Neural cell (in vitro differentiated cells): Measurements from ENCODE around the gene PRRC2B. TPM values are rescaled to one million over a fixed set of nuclear protein-coding genes. Genes with fewer than 3 reads are reported as not detected.

Experiments used
- H2AFZ ChIP-seq: fragments of 200-600, 300-800 bp; sonication (generic), shearing (Covaris generic); 2 replicates; pipeline ENCODE4 v1.6.0; 2014; ENCODE audit warnings: low read depth, mild to moderate bottlenecking, antibody characterized with exemption, low read length, moderate library complexity
- H3F3A ChIP-seq: fragments of 200-600 bp; shearing (Covaris generic); 2 replicates; pipeline ENCODE4 v1.6.1; 2016; ENCODE audit warnings: mild to moderate bottlenecking, moderate library complexity, mixed read lengths, antibody characterized with exemption, low read length; ENCODE audit not compliant: insufficient read depth, poor library complexity, severe bottlenecking
- H3K27ac ChIP-seq: fragments of 200-600, 300-800 bp; sonication (generic), shearing (Covaris generic); 2 replicates; pipeline ENCODE4 v1.5.1; 2014; ENCODE audit warnings: mild to moderate bottlenecking, low read length, moderate library complexity
- H3K27me3 ChIP-seq: fragments of 300-800, 200-600 bp; sonication (generic), shearing (Covaris generic); 2 replicates; pipeline ENCODE4 v1.6.0; 2014; ENCODE audit warnings: mild to moderate bottlenecking, low read depth, low read length, moderate library complexity; ENCODE audit not compliant: insufficient read depth
- H3K36me3 ChIP-seq: fragments of 300-800, 200-600 bp; sonication (generic), shearing (Covaris generic); 2 replicates; pipeline ENCODE4 v1.5.1; 2014; ENCODE audit warnings: mild to moderate bottlenecking, antibody characterized with exemption, low read length, moderate library complexity; ENCODE audit not compliant: insufficient read depth
- H3K4me2 ChIP-seq: fragments of 300-800, 200-600 bp; sonication (generic), shearing (Covaris generic); 2 replicates; pipeline ENCODE4 v1.6.0; 2014; ENCODE audit warnings: mild to moderate bottlenecking, low read length
- H3K4me3 ChIP-seq: fragments of 300-800, 200-600 bp; sonication (generic), shearing (Covaris generic); 2 replicates; pipeline ENCODE4 v1.5.1; 2014; ENCODE audit warnings: mild to moderate bottlenecking, low read length, moderate library complexity
- H3K79me2 ChIP-seq: fragments of 200-600 bp; shearing (Covaris generic); replicated peaks from 2 replicates; pipeline ENCODE4 v1.6.0; 2014; ENCODE audit warnings: mild to moderate bottlenecking, low read length, moderate library complexity; ENCODE audit not compliant: insufficient read depth
- H3K9ac ChIP-seq: fragments of 300-800, 200-600 bp; sonication (generic), shearing (Covaris generic); 2 replicates; pipeline ENCODE4 v1.6.1; 2016; ENCODE audit warnings: mild to moderate bottlenecking, low read length, mixed read lengths
- H3K9me2 ChIP-seq: fragments of 200-600 bp; shearing (Covaris generic); 2 replicates; pipeline ENCODE4 v1.6.1; 2016; ENCODE audit warnings: mild to moderate bottlenecking, low read length, mixed read lengths; ENCODE audit not compliant: insufficient read depth
- H3K9me3 ChIP-seq: fragments of 200-600, 300-800 bp; sonication (generic), shearing (Covaris generic); 2 replicates; pipeline ENCODE4 v1.6.1; 2016; ENCODE audit warnings: mild to moderate bottlenecking, mixed run types, low read length, moderate library complexity, mixed read lengths
- H4K20me1 ChIP-seq: fragments of 200-600 bp; shearing (Covaris generic); 2 replicates; pipeline ENCODE4 v1.6.1; 2016; ENCODE audit warnings: mild to moderate bottlenecking, mixed run types; ENCODE audit not compliant: insufficient read depth
- EP300 ChIP-seq: fragments of 450-650 bp; conservative IDR thresholded peaks from 2 replicates; pipeline ENCODE4 v1.6.1; 2014; ENCODE audit warnings: antibody characterized with exemption, mild to moderate bottlenecking, moderate library complexity; ENCODE audit not compliant: poor library complexity, severe bottlenecking
- EZH2 ChIP-seq: fragments of 200-600, 300-800 bp; shearing (Covaris generic), sonication (generic); IDR thresholded peaks from 2 replicates; pipeline ENCODE4 v1.6.1; 2014; ENCODE audit warnings: antibody characterized with exemption, low read length, borderline replicate concordance, mild to moderate bottlenecking; ENCODE audit not compliant: insufficient read depth, poor library complexity, severe bottlenecking
- MXI1 ChIP-seq: fragments of 450-650 bp; conservative IDR thresholded peaks from 2 replicates; pipeline ENCODE4 v1.6.1; 2014; ENCODE audit warnings: antibody characterized with exemption, mild to moderate bottlenecking; ENCODE audit not compliant: poor library complexity, severe bottlenecking
- POLR2AphosphoS5 ChIP-seq: IDR thresholded peaks from 2 replicates; pipeline ENCODE4 v1.6.1; 2012
- RAD21 ChIP-seq: fragments of 450-650 bp; conservative IDR thresholded peaks from 2 replicates; pipeline ENCODE4 v1.6.1; 2014; ENCODE audit warnings: antibody characterized with exemption, mild to moderate bottlenecking, moderate library complexity
- REST ChIP-seq: IDR thresholded peaks from 2 replicates; pipeline ENCODE4 v1.6.1; 2012; ENCODE audit warnings: borderline replicate concordance
- SMC3 ChIP-seq: fragments of 450-650 bp; conservative IDR thresholded peaks from 2 replicates; pipeline ENCODE4 v1.6.1; 2014; ENCODE audit warnings: antibody characterized with exemption, mild to moderate bottlenecking, moderate library complexity; ENCODE audit not compliant: poor library complexity
- TAF1 ChIP-seq: IDR thresholded peaks from 2 replicates; pipeline ENCODE4 v1.6.1; 2012; ENCODE audit warnings: low read depth
- polyA plus RNA-seq: library from polyadenylated mRNA; depleted of rRNA; stranded (reverse); fragments of >200 nt; gene quantifications from 2 replicates; pipeline ENCODE4 v1.2.3, GENCODE V29; 2014
- TF ChIP-seq, protein P1 (sequence below): fragments of 450-650 bp; IDR thresholded peaks from 2 replicates; pipeline ENCODE4 v1.5.1; 2014; ENCODE audit warnings: antibody characterized with exemption, mild to moderate bottlenecking, moderate library complexity; ENCODE audit not compliant: poor library complexity, severe bottlenecking

Gene PRRC2B
- polyA plus RNA-seq, 1 donor from 2014 or later, result 89.5 TPM

GRCh38 chr9:131495785-131496184 lies 101.9 kb downstream of the PRRC2B start:
- no peak overlapping the region for H3K27ac ChIP-seq
- no peak overlapping the region for H2AFZ ChIP-seq
- H3K27me3 ChIP-seq, result no peaks in the 10 kb centered on the region
- no peak overlapping the region for H3K4me3 ChIP-seq
- H3F3A ChIP-seq, result no peaks in the 10 kb centered on the region
- H3K9me3 ChIP-seq, result no peaks in the 10 kb centered on the region
- no peaks in the 10 kb centered on the region for H3K9me2 ChIP-seq
- no peak overlapping the region for H3K9ac ChIP-seq
- H3K36me3 ChIP-seq, result peaks cover 4% of the 10 kb centered on the region
- no peaks in the 10 kb centered on the region for H4K20me1 ChIP-seq
- H3K79me2 ChIP-seq, result no peaks in the 10 kb centered on the region
- H3K4me2 ChIP-seq, result no peak overlapping the region
- no peak for TF ChIP-seq SMC3
- no peak for TF ChIP-seq POLR2AphosphoS5
- TF ChIP-seq, protein P1, sequence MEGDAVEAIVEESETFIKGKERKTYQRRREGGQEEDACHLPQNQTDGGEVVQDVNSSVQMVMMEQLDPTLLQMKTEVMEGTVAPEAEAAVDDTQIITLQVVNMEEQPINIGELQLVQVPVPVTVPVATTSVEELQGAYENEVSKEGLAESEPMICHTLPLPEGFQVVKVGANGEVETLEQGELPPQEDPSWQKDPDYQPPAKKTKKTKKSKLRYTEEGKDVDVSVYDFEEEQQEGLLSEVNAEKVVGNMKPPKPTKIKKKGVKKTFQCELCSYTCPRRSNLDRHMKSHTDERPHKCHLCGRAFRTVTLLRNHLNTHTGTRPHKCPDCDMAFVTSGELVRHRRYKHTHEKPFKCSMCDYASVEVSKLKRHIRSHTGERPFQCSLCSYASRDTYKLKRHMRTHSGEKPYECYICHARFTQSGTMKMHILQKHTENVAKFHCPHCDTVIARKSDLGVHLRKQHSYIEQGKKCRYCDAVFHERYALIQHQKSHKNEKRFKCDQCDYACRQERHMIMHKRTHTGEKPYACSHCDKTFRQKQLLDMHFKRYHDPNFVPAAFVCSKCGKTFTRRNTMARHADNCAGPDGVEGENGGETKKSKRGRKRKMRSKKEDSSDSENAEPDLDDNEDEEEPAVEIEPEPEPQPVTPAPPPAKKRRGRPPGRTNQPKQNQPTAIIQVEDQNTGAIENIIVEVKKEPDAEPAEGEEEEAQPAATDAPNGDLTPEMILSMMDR, result no peak
- no peak for TF ChIP-seq REST
- no peak for TF ChIP-seq RAD21
- TF ChIP-seq MXI1, result no peak
- TF ChIP-seq TAF1, result no peak
- TF ChIP-seq EZH2, result no peak
- no peak for TF ChIP-seq EP300

- Histone ChIP-seq H3K36me3 (no peaks in the 10 kb centered on the region), H3K9me3 (no peaks in the 10 kb centered on the region), H3K27ac (no peak overlapping the region)
These were observed 103.0 kb downstream of the PRRC2B start for GRCh38 chr9:131496844-131497405.

More at GRCh38 chr9:131496844-131497405, 103.0 kb downstream of the PRRC2B start:
- no peaks in the 10 kb centered on the region for H3K27me3 ChIP-seq
- H3K9me2 ChIP-seq, result no peaks in the 10 kb centered on the region
- H3K79me2 ChIP-seq, result no peaks in the 10 kb centered on the region
- no peak overlapping the region for H3K4me3 ChIP-seq
- no peak overlapping the region for H2AFZ ChIP-seq
- H3K4me2 ChIP-seq, result no peak overlapping the region
- H3K9ac ChIP-seq, result no peak overlapping the region
- H3F3A ChIP-seq, result no peaks in the 10 kb centered on the region
- no peak for TF ChIP-seq EZH2
- TF ChIP-seq POLR2AphosphoS5, result no peak
- TF ChIP-seq SMC3, result no peak
- TF ChIP-seq RAD21, result no peak
- TF ChIP-seq TAF1, result no peak
- TF ChIP-seq EP300, result no peak
- TF ChIP-seq MXI1, result no peak
- TF ChIP-seq, protein P1, result no peak
- no peak for TF ChIP-seq REST
- no peaks in the 10 kb centered on the region for H4K20me1 ChIP-seq
